Fibroblast of skin of left biceps (primary cell): ENCODE results near the gene STAM2.
"Not testable (repeated sequence)": the region's sequence is repeated elsewhere in the genome, so short reads cannot be mapped to it uniquely, and the experiment has no call there.

ENCODE experiments used
- DNase-seq, 2 experiments: peaks; one replicate each; pipeline ENCODE4 v3.0.0-alpha.2; 2013; ENCODE audit warnings: low read depth in 2 of 2

STAM2 gene

DNA sequence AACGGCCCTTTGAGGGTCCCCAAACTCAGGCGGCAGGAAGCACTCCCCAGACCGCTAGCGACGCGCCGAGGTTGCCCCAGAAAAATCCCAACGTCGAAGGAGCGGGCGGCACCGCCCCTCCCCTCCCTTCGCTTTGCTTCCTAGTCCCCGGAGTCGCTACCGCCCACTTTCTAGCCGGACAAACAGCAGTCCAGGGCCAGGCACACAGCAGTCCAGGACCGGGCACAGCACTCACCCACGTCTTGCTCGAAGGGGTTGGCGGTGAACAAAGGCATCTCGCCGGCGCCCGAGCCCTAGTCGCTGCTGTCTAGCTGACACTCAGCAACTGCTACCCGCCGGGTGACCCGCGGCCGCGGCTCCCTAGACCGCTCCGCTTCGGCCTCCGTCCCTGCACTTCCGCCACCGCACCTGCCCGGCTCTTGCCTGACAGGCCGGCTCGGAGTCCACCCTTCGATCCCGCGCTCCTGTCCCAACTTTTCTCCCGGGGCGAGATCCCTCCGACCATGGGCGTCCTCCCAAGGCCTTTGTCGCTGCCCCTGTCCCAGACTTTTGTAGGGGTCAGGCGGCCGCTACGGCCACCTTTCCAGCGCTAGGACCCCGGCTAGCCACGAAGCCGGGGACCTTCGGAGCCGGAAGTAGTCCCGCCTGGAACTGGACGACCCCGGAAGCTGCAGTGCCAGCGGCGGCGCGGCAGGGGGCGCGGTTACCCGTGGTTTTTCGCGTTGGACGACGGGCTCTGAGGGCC lies at the start of gene STAM2:
STAM2 (minus strand) TSS at position 396 of the 745 bp plus-strand sequence; CDS start at position 275, 121 bp downstream.
- peak; percentile 77 to 80 for DNase-seq

DNA sequence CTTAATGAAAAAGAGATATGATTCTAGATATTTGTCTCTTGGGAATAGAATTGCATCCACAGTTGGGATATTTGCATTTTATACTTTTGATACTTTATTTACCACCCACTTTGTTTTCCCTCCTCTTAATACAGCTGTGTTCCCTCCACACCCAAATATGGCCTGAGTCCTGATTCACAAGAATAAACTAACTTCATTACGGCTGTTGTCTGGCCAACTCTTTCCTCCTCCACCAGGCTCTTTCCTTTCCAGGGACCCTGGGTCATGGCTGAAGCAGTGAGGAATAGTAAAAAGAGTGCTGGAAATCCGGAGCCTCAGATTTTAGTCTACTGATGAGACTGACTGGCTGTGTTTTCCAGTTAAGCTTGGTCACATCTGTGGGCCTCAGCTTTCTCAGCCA lies 48.4 kb upstream of the STAM2 start:
- no peak for DNase-seq

DNA sequence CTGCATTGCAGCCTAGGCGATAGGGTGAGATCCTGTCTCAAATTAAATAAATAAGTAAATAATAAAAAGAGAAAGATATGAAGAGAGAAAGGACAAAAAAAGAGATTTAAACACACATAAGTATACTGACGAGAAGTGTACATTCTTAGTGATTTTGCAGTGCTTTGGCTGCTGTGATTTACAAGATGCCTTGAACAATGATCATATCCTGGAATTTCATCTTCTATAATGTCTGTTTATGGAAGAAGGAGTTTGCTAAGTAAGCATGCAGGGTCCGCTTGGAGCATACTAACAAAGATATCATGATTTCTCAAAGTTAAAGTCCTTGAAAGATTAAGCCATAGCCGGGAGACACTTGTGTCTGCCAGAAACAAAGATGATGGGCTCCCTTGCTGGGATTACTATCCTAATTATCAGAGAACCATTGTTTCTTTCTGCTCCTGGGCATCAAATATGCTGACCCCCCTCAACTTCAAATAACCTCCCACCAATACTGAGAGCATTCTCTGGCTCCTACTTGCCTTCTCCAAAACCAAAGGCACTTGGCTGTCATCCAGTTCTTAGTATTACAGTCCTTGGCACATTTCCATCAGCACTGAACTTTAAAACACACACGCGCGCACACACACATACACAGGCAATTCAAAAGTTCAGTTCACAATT lies 47.5 kb upstream of the STAM2 start:
- peak; percentile 84 to 86 for DNase-seq

DNA sequence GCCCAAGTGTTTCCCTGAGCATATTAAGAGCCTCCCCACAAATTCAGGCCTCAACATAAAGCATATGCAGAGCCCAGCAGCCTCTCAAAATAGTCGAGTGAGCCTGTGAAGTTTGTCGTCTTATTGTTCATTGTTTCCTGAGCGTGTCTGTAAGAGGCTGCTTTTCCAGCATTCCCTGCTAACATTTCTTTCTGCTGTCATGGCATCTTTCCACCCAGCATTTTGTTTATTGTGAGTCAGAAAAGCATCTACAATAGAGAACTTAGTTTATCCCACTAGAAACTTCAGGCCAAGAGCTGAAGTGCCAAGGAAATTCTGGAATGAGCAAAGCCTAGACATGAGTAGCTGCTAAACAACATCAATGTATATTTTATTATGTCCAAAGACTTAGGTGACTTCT lies 46.3 kb upstream of the STAM2 start:
- no peak for DNase-seq

DNA sequence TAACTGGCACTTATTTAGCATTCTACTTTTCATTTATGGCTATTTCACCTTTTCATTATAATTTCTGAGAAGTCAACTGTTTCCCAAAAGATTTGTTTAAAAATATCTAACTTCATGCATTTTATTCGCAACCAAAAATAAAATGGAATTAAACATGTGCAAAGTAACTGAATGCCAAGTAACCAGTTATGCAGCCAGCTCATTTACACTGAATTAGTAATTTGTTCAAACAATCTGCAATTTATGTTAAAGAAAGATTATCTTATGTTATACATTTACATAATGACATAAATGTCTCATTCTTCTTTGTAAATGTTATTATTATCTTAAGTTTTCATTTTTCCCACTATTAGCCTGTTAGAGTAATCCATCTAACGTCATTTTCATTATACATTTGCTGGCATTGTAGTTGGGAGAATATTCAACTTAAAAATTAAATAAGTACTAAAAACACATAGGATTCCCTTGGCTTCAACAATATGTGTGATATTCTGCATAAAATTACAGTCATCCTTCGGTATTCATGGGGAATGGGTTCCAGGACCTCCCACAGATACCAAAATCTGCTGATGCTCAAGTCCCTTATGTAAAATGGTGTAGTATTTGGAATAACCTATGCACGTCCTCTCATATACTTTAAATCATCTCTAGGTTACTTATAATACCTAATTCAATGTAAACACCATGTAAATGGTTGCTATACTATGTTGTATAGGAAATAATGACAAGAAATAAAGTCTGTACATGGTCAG lies 43.7 kb upstream of the STAM2 start:
- no peak for DNase-seq

DNA sequence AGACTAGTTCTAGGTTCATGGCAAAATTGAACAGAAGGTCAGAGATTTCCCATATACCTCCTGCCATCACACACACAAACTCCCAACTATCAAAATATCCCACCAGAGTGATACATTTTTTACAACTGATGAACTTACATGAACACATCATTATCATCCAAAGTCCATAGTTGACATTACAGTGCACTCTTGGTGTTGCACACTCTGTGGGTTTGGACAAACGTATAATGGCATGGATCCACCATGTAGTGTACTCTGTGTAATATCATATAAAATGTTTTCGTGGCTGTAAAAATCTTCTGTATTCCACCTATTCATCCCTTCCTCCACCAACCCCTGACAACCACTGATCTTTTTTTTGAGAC lies 25.9 kb upstream of the STAM2 start:
- no peak for DNase-seq

DNA sequence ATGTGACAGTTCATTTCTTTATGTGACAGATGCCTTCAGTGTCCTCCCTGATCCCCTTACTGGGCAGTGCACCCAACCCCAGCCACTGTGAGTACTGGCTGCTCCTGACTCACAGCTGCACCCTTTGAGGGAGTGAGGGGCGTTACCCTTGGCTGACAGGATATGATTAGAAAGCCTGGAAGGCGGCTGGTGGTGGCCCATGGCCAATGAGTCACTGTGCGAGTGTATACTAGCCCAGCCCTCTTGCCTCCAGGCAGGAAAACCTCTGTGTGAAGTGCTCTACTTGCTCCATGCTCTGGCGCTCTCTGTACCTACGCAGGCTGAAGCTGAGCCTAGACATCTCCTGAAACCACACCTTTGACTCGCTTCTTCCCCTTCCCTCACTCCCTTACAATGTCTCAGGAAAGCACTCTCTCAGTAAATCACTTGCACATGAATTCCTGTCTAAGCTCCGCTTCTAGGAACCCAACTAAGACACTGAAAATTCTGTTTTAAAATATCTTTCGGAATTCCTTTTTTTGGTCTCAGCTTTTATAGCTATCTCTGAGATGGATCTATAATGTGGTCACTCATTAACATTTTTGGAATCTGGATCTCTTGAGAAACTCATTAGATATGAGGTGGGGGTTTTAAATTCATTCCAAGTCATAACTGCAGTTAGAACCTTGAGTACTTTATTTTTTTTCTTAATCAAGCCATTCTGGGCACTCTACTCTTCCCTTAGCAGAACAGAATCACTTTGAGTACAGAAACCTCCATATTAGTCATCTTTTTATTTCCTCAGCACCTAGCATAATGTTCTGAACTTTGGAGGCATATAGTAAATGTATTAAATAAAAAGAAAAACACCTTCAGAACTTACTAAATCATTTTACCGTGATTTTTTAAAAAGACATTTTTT lies 25.3 kb upstream of the STAM2 start:
- DNase-seq, result peak; percentile 78 to 82

DNA sequence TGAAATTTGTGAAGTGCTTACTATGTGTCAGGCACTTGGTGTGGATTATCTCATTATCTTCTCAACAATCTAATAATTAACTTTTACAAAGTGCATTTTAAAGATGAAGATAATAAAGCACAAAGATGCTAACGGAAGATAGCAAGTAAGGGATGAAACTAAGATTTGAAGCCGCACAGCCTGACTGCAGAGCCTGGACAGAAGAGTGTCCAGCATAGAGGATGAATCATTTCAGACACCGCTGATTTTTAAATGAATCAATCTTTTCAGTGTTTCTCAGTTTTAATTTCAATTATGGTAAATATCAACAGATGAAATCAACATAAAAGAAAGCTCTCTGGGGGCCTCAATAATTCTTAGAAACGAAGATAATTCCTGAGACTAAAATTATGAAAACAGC lies 24.5 kb upstream of the STAM2 start:
- no peak for DNase-seq

DNA sequence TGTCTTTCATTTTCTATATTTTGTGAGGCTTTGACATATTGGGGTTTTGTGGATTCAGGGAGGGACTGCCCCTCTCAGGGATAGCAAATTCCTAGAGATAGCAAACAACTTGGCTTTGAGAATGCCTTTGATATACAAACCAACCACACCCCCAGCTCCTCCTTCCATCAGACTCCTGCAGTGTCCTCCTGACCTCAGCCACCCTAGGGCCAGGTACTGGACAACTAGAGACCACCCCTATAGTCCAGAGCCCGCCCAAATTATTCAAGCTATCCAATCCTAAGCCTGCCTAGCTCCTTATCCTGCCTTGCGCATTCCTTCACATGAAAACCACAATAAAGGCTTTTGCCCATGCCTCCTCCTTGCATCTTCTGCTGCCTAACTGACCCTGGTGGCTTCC lies 22.9 kb upstream of the STAM2 start:
- no peak for DNase-seq

DNA sequence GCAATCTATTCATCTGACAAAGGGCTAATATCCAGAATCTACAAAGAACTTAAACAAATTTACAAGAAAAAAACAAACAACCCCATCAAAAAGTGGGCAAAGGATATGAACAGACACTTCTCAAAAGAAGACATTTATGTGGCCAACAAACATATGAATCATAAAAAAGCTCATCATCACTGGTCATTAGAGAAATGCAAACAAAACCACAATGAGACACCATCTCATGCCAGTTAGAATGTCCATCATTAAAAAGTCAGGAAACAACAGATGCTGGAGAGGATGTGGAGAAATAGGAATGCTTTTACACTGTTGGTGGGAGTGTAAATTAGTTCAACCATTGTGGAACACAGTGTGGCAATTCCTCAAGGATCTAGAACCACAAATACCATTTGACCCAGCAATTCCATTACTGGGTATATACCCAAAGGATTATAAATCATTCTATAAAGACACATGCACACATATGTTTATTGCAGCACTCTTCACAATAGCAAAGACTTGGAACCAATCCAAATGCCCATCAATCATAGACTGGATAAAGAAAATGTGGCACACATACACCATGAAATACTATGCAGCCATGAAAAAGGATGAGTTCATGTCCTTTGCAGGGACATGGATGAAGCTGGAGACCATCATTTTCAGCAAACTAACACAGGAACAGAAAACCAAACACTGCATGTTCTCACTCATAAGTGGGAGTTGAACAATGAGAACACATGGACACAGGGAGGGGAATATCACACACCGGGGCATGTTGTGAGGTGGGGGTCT lies 22.1 kb upstream of the STAM2 start:
- DNase-seq, result not testable (repeated sequence)

DNA sequence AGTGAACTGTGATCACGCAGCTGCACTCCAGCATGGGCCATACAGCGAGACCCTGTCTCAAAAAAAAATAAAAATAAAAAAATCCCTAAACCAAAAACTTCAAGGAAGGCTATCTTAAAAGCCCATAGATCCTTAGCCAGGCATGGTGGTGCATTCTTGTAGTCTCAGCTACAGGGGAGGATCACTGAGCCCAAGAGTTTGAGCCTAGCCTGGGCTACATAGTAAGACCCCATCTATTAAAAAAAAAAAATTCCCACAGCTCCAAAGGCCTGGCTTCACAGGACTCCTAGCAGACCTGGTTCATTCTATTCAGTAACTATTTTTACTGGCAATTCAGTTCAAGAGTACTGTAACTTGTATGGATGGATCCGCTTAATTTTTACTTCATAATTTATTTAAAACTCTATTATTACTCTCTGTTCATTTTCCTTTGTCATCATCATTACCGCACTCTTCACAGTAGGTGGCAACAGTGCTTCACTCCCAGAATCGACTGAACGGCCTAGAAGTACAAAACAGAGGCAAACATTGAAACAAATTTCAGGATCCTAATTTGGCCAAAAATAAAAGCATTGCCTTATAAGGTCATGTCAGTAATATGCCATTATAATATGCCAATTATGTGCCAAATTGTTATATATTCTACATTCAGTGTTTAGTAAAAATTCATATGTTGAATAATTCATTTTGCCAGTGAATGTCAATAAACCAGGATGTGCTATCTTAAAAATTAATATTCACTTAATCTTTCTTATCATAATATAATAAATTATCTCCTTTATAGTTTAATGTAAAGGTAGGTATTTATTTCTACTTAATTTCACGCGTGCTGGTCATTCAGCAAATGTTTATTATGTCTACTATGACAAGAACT lies 14.3 kb upstream of the STAM2 start:
- DNase-seq, result peak; percentile 34 to 44

DNA sequence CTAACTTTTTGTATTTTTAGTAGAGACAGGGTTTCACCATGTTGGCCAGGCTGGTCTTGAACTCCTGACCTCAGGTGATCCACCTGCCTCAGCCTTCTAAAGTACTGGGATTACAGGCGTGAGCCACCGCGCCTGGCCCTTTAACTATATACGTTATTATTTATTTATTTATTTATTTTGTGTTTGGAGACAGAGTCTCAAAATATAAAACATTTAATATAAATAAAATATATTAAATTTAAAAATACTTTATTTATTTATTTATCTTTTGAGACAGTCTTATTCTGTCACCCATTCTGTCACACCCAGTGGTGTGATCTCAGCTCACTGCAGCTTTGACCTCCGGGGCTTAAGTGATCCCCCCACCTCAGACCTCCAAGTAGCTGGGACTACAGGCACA lies 11.2 kb upstream of the STAM2 start:
- DNase-seq, result not testable (repeated sequence)

DNA sequence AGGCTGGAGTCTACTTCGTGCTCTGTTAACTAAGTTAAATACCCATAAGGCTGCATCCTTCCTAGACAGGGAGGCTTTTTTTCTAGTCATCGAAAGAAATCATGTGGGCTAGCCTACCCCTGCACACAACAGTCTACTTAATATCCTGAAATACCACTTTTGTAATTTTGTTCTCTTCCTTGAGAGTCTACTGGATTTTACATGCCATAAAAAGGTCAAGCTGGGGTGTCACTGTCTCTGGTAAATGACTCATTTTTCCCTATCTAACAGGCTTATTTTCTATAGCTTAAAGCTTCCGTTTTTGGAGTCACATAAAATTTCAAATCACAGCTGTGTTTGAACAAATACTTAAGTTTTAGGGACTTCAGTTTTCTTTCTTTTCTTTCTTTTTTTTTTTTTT lies 10.7 kb upstream of the STAM2 start:
- DNase-seq, result no peak

DNA sequence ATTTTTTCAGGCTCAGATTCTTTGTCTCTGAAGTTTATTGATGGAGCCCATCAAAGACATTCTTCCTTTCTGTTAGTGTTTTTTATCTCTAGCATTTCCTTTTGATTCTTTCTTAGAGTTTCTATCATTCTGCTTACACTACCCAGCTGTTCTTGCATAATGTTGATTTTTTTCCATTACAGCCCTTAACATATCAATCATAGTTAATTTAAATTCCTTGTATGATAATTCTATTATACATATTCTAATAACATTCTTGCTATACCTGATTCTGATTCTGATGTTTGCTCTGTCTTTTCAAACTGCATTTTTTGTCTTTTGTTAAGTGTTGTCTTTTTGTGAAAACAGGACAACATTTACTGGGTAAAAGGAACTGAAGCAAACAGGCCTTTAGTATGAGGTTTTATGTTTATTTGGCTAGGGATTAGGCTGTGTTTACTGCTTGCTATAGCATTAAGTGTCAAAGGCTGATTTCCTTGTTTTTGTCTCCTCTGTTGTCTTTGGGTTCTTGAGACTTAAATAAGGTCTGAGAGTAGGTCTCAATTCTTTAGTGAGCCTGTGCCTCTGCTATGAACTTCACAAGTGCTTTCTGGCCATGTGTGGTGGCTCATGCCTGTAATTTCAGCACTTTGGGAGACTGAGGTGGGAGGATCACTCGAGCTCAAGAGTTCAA lies 8.0 kb upstream of the STAM2 start:
- DNase-seq, result no peak

DNA sequence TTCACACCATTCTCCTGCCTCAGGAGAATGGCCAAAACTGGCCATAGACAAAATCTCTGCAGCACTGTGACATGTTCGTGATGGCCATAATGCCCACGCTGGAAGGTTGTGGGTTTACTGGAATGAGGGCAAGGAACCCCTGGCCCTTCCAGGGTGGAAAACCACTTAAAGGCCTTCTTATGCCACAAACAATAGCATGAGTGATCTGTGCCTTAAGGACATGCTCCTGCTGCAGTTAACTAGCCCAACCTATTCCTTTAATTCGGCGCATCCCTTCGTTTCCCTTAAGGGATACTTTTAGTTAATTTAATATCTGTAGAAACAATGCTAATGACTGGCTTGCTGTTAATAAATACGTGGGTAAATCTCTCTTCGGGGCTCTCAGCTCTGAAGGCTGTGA lies 2.1 kb upstream of the STAM2 start:
- DNase-seq, result not testable (repeated sequence)

DNA sequence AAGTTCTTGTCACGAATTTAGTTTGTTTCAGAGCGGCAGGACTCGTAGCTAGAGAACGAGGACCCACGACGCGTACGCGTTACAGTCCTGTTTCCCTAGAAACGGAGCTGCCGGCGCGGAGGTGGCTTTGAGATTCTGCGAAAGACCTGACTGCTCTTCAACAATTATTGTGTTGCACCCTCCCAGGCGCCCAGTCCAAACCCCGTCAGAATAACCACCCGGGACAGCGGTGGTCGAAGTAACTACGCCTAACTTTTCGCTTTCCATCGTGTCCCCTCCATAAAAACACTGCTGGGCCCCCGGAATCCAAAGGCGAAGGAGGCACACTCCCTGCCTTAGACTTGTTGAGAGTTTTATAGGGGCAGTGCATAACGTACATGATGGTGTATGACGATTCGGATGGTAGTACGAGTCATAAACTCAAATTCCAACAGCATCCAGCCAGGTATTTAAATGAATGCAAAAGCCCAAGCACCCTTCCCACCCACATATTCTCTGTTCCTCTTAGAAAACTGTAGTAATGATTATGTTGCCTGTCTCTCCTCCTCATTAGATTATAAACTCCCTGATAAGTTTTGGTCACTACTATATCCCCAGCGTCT lies 651 bp upstream of the STAM2 start:
- DNase-seq, result peak in 1 of 2 experiments; percentile 1

DNA sequence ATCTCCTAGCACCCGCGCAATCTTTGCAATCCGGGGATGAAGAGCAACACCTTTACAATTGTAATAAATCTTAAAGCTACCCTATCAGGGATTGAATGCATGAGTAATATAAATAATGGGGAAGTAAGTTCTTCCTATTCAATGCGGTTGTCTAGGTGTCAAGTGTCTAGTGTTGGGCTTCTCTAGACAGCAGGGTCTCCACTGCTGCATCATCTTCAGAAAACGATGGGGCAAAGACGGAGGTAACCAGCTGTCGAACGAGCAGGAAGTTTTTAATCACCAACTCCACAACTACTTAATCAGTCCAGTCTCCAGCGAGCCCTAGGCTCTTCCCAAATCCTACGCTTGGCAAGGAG lies 573 bp downstream of the STAM2 start:
- no peak for DNase-seq

DNA sequence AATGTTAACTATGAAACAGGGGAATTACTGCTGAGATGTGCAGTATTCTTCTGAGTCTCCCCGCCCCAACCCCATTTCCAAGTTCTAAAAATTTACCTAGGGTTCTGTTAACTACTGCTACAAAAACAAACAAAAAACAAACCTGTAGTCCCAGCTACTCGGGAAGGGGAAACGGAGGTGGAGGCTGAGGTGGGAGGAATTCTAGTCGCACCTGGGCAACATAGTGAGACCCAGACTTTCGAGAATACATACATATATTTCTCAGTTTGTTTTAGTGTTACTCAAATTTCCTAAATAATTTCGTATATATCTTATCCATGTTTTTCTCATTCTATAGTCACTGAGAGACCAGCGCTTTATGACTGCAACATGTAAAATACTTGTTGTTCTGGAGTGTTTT lies 989 bp downstream of the STAM2 start:
- DNase-seq, result no peak

DNA sequence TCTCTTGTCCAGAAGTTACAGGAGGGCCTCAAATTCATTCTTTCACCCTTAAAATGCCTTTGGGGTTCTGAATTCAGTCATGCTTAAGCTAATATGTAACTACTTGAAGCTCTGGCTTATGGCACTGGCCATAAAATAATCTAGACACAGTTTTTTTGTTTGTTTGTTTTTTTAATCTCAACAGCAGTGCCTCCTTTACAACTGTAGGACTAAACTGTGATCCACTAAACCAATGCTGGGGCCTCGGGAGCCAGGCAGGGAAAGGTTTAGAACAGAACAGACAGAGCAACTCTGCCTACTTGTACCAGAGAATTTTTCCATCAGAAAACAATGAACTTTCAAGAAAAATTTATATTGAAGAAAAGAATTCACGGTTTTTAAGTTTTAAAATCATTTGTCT lies 1.7 kb downstream of the STAM2 start:
- DNase-seq, result no peak
